Astrocyte (in vitro differentiated cells and primary cell): ENCODE measurements around the gene RAB21.

Source experiments
- EZH2 ChIP-seq: IDR thresholded peaks from 2 replicates; pipeline ENCODE4 v1.6.1; 2012; ENCODE audit warnings: mild to moderate bottlenecking, low read length, inconsistent platforms; ENCODE audit not compliant: insufficient read depth
- TF ChIP-seq, protein P1 (sequence below): IDR thresholded peaks from 2 replicates; pipeline ENCODE4 v1.5.1; 2011; ENCODE audit warnings: low read depth, mild to moderate bottlenecking, inconsistent platforms, low read length, moderate library complexity; ENCODE audit not compliant: insufficient read depth

DNA sequence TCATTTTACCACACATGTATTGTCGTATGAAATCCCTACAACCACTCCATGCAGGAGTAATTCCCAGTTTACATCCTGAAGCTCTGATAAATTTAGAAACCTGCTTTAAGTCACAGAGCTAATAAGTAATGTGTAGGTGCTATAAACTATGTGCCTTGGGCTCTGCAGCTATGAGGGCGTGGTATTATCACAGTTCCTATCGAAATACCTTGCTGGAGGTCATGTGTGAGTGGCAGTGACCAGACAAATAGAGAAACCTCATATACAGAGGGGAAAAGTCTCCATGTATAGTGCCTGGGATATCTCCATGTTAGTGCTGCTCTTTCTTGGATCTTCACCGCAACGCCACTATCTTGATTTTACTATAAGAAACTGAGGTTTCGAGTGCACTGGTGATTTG lies 84.0 kb downstream of the RAB21 start:
- TF ChIP-seq, protein P1, sequence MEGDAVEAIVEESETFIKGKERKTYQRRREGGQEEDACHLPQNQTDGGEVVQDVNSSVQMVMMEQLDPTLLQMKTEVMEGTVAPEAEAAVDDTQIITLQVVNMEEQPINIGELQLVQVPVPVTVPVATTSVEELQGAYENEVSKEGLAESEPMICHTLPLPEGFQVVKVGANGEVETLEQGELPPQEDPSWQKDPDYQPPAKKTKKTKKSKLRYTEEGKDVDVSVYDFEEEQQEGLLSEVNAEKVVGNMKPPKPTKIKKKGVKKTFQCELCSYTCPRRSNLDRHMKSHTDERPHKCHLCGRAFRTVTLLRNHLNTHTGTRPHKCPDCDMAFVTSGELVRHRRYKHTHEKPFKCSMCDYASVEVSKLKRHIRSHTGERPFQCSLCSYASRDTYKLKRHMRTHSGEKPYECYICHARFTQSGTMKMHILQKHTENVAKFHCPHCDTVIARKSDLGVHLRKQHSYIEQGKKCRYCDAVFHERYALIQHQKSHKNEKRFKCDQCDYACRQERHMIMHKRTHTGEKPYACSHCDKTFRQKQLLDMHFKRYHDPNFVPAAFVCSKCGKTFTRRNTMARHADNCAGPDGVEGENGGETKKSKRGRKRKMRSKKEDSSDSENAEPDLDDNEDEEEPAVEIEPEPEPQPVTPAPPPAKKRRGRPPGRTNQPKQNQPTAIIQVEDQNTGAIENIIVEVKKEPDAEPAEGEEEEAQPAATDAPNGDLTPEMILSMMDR = no peak
- no peak for TF ChIP-seq EZH2
